ENCODE data around the gene TCEA2. TPM values are rescaled to one million over a fixed set of nuclear protein-coding genes. Genes with fewer than 3 reads are reported as not detected.

The TCEA2 gene
- total and polyA plus RNA-seq, 2 experiments from 2014 or later: 96.0 to 169 TPM

DNA sequence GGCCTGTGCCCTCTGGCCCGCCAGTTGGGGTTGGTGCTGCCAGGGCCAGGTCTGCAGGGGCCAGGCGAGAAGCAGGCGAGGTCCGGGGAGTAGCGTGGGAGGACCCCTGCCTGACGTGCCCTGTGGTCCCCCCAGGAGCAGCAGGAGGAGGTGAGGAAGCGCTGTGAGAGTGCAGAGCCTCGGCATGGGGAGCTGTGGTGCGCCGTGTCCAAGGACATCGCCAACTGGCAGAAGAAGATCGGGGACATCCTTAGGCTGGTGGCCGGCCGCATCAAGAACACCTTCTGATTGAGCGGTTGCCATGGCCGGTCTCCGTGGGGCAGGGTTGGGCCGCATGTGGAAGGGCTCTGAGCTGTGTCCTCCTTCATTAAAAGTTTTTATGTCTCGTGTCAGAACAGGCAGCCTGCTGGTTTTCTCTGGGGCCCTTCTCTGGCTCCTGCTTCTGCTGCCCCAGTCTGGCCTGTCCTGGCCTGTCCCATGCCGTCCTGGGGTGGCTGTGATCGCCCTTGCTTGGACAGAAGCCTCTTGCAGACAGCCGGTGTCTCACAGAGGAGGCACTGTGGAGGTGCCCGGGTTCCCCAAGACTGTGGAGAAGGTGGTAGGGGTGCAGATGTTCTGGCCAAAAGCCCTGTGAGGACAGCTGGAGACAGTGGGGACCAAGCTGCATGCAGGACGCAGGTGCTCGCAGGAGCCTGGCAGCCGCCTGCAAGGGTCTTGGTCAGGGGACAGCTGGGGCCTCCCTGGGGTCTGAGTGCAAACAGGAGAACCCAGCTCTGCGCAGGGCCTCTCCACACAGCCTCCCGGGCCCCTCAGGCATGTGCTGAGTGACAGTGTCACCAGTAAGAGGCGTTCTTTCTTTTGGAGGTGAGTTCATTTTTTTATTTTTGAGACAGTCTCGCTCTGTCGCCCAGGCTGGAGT, 30.0 kb upstream of the TCEA2 start:
- Histone ChIP-seq H3K27me3 (peaks cover 13% of the 10 kb centered on the region), H3K36me3 (peaks cover 30% of the 10 kb centered on the region), H3K4me1 (ENCODE audit: low read depth) (peaks cover 8% of the 10 kb centered on the region), H3K4me3 (no peak overlapping the region), H3K27ac (no peak overlapping the region), H3K9me3 (ENCODE audit: low read depth) (no peaks in the 10 kb centered on the region)
- TF ChIP-seq, protein P1, sequence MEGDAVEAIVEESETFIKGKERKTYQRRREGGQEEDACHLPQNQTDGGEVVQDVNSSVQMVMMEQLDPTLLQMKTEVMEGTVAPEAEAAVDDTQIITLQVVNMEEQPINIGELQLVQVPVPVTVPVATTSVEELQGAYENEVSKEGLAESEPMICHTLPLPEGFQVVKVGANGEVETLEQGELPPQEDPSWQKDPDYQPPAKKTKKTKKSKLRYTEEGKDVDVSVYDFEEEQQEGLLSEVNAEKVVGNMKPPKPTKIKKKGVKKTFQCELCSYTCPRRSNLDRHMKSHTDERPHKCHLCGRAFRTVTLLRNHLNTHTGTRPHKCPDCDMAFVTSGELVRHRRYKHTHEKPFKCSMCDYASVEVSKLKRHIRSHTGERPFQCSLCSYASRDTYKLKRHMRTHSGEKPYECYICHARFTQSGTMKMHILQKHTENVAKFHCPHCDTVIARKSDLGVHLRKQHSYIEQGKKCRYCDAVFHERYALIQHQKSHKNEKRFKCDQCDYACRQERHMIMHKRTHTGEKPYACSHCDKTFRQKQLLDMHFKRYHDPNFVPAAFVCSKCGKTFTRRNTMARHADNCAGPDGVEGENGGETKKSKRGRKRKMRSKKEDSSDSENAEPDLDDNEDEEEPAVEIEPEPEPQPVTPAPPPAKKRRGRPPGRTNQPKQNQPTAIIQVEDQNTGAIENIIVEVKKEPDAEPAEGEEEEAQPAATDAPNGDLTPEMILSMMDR (IDR thresholded peaks at IDR 0.05; ENCODE audit: low read depth, low read length): no peak
- DNase-seq (ENCODE audit: low read depth in 1 of 2, low spot score in 1 of 2): no peak

DNA sequence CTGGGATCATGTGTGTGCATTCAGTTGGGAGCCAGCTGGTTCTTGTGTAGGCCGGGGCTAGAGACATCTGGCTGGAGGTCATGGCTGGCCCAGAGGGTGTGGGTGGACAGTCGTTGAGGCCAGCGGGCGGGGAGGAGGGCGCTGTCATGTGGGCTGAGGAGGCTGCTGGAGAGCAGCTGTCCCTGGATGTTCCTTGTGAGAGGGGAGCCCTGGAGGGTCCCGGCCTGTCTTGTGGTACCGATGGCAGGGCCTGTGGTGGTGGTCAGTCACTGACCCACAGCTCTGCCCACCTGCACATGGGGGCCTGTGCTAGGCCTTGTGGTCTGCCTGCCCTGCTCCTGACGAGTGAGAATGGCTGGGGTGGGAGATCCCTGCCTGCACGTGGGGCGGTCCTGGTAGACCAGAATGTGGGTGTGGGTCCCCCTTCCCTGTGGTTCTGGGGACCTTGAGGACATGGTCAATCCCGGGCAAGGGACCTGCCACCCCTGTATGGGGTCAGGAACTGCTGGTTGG, 29.0 kb upstream of the TCEA2 start:
- TF ChIP-seq, protein P1 (IDR thresholded peaks at IDR 0.05; ENCODE audit: low read depth, low read length): no peak
- peaks cover 21% of the 10 kb centered on the region for H3K36me3 ChIP-seq

DNA sequence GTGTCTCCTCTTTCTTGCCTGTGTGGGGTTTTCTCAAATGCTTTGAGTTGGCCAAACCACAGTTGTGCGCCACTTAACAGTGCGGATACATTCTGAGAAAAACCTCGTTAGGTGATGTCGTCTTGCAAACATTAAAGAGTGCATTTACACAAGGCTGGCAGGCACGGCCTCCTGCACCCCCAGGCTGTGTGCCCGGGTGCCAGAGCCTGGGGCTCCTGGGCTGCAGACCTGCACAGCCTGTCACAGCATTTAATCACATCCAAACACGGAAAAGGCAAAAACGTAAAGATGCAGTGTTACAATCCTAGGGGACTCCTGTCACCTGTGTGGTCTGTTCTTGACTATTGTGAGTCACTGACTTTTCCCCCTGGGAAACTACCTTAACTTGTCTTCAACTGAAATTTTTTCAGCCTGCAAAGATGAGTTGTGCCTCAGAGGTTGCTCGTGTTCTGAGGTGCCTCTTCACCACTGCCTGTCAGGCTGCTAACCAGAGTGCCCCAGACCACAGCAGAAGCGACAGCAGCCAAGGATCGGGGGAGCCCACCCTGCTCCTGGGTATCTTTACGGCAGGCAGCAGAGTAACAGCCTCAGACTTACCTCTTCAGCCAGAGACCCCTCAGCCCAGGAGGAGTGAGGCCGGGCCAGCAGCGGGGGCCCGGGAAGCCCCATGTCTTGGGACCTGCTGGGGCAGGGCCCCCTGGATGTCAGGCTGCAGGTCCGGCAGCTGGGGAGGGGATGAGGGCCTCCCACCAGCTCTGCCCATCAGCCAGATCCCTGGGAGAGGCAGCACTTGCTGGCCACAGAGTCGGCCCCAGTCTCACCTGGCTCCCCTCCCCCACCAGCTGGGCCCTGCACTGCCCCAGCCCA, 27.7 kb upstream of the TCEA2 start:
- Histone ChIP-seq H3K4me3 (no peak overlapping the region), H3K9me3 (ENCODE audit: low read depth) (no peaks in the 10 kb centered on the region), H3K4me1 (ENCODE audit: low read depth) (peaks cover 8% of the 10 kb centered on the region), H3K27ac (no peak overlapping the region), H3K27me3 (peaks cover 34% of the 10 kb centered on the region), H3K36me3 (peaks cover 12% of the 10 kb centered on the region)
- TF ChIP-seq, protein P1 (IDR thresholded peaks at IDR 0.05; ENCODE audit: low read depth, low read length): no peak
- no peak for DNase-seq (ENCODE audit: low read depth in 1 of 2, low spot score in 1 of 2)

More for the DNA sequence above, 29.0 kb upstream of the TCEA2 start:
- Histone ChIP-seq H3K27me3 (peaks cover 22% of the 10 kb centered on the region), H3K4me3 (no peak overlapping the region), H3K4me1 (ENCODE audit: low read depth) (peaks cover 8% of the 10 kb centered on the region), H3K9me3 (ENCODE audit: low read depth) (no peaks in the 10 kb centered on the region), H3K27ac (no peak overlapping the region)
- DNase-seq (ENCODE audit: low read depth in 1 of 2, low spot score in 1 of 2): no peak

DNA sequence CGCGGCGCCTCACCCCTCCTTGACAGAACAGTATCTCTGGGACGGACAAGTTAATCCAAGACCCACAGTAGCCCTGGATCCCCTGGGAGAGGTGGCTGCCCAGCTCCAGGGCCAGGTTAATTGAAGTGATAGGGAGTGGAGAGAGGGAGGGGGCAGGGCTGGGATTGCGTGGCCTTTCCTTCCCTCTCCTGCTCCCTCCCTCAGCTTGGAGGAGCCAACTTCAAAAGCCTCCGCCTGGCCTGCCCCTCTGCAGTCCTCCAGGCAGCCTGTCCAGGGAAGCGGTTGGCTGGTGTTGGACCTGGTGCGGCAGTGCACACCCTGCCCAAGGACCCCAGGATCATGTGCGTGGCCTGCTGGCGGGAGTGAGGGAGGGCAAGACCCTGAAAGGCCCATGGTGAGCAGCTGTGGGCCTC, 27.1 kb upstream of the TCEA2 start, which contains the start of gene C20orf204:
TSS of gene C20orf204 (plus strand) at position 250 of the 413 bp plus-strand sequence. CDS start at position 392, 142 bp downstream.
- Histone ChIP-seq H3K4me3 (no peak within 1 kb of the TSS), H3K27me3 (peaks cover 41% of the 10 kb centered on the region), H3K4me1 (ENCODE audit: low read depth) (peaks cover 8% of the 10 kb centered on the region), H3K36me3 (peaks cover 10% of the 10 kb centered on the region), H3K27ac (no peak within 1 kb of the TSS), H3K9me3 (ENCODE audit: low read depth) (no peaks in the 10 kb centered on the region)
- peak in 1 of 2 donors; percentile 33 for DNase-seq (ENCODE audit: low read depth in 1 of 2, low spot score in 1 of 2)
- TF ChIP-seq, protein P1 (IDR thresholded peaks at IDR 0.05; ENCODE audit: low read depth, low read length): no peak

All from cardiac muscle cell (in vitro differentiated cells and primary cell).